Stimulated activated CD4-positive, alpha-beta T cell treated with anti-CD3 and anti-CD28 coated beads, Interleukin-1b, Interleukin-23, amount 100 ng/mL, for 1 hour (primary cell): ENCODE results near the gene WDR33.

Experiments used
- DNase-seq, 2 donors: peaks; one replicate each; pipeline ENCODE4 v3.0.0-alpha.2; 2020; ENCODE audit warnings: low read depth in 2 of 2

The WDR33 gene

DNA sequence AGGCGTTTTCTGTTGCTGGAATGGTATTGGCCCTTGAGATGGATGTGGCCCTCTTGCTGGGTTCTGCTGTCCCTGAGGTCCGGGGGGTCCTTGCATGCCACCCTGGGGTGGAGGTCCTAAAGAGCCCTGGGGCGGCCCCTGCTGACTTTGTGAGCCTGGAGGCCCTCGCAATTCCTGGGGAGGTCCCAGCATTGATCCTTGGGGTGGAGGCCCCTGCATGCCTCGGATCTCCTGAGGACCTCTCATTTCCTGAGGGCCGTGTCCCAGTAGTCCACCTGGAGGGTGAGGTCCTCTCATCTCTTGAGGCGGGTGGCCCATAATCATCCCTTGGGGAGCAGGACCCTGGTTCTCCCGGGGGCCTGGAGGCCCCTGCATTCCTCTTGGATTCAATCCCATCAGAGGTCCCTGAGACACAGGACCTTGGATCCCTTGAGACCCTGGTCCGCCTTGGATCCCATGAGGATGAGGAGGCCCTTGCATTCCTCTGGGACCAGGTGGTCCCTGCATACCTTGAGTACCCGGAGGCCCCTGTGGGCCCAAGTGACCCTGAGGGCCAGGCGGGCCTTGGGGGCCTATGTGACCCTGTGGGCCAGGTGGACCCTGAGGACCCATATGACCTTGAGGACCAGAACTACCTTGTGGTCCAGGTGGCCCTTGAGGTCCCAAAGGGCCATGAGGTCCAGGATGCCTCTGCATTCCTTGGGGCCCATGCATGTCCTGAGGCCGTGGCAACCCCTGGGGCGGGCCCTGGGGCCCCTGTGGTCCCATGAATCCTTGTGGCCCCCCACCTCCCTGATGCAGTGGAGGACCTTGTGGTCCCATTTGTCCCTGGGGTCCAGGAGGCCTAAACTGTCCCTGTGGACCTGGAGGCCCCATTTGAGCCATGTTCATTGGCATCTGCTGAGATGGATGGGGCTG is 91.4 kb downstream of the WDR33 start:
- DNase-seq: no peak

DNA sequence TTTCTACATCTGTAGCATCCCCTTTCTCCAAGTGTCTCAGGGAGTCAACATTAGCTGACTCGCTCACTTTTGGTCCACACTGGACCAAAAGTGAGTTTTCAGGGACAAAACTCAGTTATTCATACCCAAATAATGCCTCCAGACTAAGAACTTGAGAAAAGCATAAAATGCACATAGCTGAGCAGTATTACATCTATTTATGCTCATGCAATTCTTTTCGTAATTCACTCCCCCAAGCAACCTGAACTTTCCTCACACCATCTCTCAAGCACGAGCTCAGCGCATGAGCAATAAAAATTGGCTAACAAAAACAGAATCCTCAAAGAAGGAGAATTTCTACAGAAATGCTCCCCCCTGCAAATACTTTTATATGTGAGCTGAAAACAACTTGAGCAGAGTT is 92.7 kb downstream of the WDR33 start:
- no peak for DNase-seq

DNA sequence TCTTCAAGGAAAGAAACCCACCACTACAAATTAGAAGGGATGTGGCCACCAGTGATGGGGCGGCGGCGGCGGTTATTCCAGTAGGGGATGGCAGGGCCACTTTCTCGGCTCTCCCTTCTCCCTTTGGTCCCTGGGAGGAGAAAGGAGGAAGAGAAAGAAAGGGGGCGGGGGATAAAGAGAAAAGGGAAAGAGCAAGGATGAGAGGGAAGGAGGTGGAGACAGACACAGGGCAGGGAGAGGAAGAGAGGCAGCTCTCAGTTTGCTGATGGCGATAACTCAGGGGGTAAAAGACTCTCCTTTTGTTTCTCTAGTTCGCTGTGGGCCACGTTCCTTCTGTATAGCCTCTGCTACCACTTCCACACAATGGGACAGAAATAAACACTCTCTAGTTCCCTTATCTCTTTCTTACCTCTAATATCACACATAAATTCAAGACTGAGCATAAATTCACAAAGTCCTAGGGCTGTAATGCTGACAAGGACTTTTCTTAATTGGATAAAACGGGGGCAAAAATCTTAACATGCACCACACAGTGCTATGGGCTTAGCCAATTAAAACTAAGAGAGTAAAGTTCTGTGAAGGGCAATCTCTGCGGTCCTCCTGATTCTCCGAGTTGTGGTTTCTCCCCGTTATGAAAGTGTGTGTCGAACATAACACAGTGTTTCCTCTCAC is 95.1 kb downstream of the WDR33 start:
- no peak for DNase-seq

DNA sequence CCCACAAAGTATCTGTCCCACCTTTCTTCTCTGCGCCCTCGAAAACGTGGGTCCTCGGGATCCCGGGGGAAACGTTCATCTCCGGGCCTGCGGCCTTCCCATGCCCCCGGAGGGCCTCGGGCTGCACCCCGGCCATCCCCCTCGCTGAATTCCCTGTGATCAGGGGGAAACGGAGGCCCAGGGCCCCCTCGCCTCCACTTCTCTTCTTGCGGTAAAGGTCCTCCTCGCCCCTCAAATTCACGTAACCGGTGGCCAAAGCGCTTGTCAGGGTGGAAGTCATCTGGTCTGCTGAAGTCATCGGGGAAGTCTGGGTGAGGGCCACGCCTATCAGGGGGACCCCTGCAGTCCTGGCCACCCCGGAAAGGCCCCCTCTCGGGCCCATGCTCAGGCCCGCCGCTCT is 97.4 kb downstream of the WDR33 start:
- no peak for DNase-seq

DNA sequence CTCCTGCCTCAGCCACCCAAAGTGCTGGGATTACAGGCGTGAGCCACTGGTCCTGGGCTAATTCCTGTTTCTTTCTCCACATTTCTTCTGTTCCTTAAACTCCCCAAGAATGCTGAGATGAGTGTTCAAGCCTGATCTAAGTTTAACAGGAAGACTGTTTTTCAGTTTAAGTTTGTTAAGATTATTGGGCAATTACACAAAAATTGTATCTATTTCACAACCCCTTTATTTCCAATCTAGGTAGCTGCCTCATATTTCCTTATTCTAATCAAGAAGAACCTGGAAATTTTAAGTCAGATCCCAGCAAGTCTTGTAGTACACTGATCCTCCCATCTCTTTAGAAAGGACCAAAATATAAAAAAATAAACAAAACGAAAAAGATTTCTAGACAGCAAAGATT is 98.0 kb downstream of the WDR33 start:
- DNase-seq: no peak

DNA sequence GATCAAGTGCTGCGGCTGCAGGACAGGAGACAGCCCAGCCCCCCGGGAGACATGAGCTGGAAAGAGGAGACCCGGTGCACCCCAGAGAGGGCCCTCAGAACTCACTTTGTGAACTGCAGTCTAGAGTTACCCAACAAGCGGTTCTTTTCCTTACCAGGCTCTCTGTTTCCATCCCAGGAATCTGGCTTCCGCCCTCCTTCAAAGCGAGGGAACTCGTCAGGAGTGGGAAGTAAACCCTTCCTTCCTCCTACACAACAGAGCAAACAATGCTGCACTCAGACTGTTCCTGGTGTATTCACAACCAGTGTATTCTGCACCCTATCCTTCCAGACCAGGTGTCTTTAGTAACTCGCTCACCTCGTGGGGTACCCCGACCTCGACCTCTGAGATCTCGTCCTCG is 101.6 kb downstream of the WDR33 start:
- DNase-seq: no peak

DNA sequence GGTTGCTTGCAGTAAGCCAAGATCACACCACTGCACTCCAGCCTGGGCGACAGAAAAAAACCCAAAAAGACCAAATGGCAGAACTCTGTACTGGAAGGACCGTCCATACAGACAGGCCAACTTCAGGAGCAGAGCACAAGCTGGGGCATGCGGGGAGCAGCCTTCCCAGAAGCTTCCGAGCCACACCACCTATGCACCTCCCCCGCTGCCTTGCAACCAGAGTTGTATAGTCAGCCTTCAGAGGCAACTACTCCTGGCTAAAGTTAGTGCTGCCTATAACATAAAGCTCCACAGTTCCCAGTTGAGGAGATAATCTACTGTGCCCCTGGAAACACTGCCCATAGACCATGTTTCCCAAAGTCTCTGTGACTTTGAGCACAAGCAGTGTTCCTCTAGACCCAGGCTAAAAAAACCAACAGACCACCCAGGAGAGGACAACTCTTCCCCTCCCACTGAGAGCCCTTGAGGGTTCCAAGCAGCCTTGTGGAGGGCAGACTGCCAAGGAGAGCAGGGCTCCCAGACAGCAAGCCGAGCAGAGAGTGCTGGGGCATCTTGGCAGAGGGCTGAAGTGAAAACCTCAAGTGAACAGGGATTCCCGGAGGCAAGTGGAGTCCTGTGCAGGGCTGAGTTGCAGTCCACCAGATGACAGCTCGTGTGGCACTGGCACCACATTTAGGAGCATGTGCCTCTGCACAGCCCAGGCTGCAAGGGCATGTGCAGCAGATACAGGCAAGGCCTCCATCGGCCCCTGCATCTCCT is 102.9 kb downstream of the WDR33 start:
- DNase-seq: no peak

DNA sequence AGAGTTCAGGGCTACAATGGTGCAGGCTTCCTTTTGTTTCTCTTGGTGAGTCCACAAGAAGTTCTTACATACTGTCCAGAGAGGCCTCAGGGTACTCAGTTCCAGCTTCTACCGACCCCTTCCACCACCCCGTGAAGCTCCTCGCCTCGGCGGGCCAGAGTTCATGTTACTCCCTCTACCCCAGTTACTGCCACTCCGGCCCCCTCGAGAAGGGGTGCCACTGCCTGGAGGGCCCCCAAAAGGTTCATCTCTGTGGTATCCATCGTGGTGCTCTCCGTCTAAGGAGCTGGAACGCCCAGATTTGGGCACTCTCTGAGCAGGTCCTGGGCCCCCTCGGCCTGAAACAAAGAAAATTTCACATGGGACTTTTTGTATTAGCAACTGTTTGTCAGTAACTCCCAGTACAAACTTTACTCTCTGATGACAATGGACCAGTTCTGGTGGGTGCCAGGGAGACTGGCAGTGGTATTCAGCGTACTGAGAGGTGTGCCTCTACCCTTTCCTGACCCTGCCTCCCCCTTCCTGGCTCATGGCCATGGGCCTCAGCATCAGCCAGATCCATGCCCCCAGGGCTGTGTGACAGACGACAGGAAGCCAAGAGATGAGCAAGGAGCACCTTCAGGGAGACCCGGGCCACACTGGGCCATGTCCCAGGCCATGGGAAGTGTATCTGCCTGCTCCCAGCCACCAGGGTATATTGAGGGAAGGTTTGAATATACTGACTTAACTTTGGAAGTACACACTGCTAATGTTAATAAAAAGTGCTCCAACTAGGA is 104.6 kb downstream of the WDR33 start:
- no peak for DNase-seq

DNA sequence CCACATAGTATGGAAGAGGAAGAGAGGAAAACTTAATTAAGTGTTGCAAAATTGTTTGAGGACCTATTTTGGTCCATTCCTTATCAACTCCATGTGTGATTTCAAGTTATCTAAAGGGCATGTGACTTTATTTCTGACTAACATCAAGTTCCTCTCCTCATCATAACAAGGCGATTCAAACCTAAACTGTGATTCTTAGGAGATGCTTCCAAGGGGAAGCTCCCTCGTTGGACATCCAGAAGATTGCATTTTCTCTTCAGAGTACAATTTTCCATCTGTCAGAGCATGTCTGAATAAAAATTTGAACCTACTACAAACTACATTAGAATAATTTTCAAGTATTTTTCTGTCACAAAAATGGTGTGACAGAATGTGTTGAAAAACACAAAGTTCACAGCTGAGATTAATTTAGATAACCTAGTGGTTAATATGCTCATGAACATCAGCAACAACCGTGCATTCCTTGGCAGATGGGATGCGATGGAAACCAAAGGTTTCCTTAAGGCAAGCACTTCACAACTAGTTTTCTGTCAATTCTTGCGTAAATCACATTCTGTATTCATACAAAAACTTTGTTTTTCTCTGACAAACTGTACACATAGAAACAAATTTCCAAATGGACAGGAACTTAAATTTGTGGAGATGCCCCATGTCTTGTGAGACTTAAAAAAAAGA is 105.4 kb downstream of the WDR33 start:
- DNase-seq: no peak

DNA sequence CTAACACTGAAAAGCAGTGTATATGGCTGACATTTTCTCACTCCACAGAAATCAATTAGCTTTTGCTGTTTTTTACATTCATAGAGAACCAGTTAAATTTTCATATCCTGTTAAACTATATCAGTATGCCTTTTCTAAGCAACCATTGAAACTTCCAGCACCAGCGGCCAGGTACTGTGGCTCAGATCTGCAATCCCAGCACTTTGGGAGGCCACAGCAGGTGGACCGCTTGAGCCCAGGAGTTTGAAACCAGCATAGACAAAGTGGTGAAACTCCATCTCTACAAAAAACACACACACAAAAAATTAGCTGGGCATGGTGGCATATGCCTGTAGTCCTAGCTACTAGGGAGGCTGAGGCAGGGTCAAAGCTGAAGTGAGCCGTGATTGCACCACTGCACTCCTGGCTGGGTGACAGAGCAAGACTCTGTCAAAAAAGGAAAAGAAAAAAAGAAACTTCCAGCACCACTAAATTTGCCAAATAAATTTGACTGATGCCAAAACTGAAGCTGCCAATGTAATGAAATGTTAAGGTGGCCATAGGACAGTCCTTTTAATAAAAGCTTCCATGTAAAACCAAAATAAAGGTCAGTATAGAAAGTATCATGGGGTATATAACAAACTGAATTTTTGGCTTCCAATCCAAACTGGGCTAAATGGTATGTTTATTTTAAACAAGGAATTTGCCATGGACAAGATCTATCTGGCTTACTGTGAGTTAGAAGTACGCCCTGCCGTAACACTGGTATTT is 106.2 kb downstream of the WDR33 start:
- no peak for DNase-seq

DNA sequence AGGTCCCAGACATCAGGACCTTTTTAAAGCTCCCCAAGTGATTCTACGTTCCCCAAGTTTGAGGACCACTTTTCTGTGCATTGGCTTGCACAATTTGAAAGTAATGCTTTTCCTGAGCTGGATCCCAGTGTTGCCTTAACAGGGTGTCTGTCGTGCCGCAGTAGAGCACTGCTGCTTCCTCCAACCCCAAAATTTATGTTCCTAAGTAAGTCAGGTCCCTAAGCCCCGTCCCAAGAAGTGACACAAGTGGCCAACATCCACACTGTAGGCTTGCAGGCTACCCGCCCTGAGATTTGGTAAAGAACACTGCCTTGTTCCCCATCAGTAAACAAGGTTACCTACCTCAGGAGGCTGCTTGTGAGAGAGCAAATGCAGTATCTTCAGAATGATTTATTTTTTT is 107.7 kb downstream of the WDR33 start:
- DNase-seq: no peak

DNA sequence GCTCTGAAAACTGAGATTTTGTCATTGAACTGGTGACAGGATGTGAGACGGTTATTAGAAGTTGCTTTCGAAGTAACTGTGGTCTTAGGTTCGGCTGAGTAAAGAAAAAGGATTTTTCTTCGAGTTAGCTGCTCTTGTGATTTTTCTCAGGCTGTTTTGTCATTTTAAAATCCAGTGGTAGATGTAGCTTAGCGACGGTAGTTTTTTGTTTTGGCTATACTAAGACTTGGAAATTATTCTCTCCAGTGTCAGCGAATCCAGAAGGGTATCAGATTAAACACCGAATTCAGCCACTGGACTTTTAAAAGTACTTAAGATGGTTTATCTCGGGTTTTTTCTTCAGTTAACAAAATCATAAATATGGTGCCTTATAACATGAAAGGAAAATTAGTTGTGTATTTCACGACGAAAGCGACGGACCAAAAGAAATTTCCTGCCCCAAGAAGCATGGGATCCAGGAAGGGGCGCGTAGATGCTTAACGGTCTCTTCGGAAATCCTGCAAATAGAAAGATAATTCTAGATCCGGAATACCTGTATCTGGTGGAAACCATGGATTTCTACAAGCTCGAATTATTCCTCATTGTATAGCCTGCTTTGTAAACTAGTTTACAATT is 108.5 kb downstream of the WDR33 start:
- no peak for DNase-seq

DNA sequence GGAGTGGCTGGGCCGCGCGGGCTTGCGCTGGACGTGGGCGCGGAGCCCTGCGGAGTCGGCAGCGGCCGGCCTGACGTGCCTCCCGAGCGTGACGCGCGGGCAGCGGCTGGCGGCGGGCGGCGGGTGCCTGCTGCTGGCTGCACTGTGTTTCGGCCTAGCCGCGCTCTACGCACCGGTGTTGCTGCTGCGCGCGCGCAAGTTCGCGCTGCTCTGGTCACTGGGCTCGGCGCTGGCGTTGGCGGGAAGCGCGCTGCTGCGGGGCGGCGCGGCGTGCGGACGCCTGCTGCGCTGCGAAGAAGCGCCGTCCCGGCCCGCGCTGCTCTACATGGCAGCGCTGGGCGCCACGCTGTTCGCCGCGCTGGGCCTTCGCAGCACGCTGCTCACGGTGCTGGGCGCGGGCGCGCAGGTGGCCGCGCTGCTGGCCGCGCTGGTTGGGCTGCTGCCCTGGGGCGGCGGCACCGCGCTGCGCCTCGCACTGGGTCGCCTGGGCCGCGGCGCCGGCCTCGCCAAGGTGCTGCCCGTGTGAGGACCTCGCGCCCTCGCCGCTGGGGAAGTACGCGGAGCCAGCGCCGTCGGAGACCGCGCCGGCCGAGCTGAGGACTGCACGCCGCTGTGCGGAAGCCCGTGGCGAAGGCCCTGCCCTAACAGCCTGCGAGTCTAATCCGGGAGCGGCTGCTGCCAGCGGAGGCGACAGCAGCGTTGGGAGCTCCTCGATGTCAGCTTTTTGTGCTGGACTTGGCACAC is 109.1 kb downstream of the WDR33 start:
- DNase-seq: peak; percentile 44 to 49

DNA sequence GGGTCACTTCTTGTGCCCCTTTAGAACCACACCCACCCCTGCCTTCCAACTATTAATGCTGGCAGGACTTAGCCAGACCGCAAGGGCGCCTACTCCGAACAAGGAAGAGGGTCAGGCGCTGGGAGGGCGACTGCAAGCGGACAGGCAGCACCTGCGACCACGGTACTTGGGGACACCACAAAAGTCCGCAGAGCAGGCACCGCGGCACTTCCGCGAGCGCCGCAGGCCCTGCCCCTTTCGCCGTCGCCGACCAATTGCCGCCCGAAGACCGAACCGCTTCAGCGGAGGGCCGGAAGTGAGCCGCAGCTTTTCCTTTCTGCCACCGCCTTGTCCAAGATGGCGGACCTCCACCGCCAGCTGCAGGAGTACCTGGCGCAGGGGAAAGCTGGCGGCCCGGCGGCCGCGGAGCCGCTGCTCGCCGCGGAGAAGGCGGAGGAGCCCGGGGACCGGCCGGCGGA is 109.7 kb downstream of the WDR33 start, which contains the start of gene SFT2D3:
Gene SFT2D3, plus strand, starts transcription at position 305 of the 458 bp plus-strand sequence. Its CDS starts 32 bp downstream, at position 337.
- peak; percentile 72 to 73 for DNase-seq

DNA sequence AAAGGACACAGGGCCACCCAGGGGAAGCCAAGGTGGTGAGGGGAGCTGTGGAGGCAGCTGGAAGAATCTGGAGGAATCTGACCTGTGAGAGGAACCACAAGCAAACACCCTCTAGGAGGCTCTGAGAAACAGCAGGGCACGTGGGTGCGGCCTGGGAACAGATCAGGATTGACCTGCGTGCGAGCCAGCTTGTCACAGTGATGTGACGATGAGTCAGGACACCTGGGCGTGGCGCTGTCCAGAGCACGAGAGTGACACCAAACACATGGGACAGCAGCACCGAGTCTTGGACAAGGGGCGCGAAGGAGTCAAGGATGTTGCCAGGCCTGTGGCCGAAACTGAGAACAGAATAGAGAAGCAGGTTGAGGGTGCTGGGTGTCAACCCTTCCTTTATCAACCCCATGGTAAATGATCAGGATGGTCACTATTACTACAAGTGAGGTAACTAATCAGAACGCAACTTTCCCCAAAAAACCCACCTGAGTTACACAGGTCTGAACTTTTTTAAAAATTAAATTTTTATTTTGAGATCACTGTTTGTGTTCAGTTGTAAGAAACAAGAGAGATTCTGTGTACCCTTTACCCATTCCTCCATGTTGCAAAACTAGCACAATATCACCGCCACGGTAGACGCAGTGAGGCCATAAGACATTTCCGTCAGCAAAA is 110.3 kb downstream of the WDR33 start:
- no peak for DNase-seq

DNA sequence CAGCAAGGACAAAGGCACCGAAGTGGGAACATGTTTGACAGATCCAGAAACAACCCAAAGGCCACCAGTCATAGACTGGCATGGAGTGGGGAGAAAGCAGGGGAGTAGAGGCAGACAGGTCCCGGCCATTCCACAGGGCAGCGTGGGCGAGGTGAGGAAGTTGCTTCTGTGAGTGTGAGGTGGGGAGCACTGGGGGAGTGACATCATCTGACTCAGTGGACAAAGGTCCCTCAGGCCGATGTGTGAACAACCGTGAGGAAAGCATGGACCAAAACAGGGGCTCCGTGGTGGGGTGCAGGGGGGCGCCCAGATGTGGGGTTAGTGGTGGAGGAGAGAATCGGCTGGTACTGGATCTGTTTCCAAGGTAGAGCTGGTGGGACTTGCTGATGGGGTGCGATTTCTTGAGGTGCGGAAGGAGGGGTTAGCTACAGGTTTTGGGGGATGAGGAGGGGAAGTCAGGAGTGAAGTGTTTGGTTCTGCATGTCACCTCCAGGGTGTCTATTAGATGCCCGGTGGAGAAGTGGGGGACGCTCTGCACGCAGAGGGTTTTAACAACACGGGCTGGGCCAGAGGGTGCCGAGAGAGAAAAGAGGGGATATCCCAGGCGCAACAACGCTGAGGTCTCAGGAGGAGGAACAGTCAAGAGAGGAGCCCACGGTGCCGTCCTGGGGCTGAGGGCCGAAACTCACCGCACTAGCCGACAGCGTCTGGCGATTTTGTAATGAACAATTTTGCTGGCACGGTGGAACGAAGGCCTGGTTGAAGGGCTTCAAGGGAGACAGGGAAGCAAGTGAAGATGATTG is 112.2 kb downstream of the WDR33 start:
- DNase-seq: no peak

DNA sequence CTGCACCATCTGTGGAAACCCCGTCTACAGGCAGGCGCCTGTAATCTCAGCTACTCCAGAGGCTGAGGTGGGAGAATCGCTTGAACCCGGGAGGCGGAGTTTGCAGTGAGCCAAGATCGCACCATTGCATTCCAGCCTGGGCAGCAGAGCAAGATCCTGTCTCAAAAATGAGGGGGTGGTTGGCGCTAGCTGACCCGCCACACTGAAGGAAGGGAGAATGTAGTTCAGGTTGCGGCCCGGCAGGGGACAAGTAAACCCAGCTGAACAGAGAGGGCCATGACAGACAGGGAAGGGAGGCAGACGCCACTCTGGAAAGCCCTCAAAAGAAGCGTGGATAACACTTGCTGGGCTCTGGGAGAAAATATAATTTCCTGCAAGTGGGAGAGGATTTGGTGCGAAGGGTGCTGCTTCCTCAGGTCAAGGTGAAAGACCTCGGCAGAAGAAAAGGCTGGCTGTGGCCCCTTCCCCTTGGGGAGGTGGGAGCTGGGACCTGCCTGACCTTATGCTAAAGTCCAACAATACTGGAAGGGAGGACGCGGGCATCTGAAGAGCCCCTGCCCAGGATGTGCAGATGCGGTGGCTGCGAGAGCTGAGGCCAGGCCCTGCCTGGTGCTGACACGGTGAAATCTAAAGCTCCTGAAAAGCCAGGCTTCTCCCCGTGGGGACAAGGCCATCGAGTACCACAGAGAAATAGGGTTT is 113.3 kb downstream of the WDR33 start:
- no peak for DNase-seq
